HUDEP-2 (cell line): ENCODE measurements around the gene RNF157.

ENCODE experiments used
- DNase-seq, 76 experiments: peaks; one replicate each; lab custom pipeline; 2025; ENCODE audit not compliant: unreplicated experiment in 76 of 76; lab: John Stamatoyannopoulos, UW

Gene RNF157

GRCh38 chr17:76131692-76132573 lies 108.4 kb downstream of the RNF157 start:
- no peak for DNase-seq

DNA sequence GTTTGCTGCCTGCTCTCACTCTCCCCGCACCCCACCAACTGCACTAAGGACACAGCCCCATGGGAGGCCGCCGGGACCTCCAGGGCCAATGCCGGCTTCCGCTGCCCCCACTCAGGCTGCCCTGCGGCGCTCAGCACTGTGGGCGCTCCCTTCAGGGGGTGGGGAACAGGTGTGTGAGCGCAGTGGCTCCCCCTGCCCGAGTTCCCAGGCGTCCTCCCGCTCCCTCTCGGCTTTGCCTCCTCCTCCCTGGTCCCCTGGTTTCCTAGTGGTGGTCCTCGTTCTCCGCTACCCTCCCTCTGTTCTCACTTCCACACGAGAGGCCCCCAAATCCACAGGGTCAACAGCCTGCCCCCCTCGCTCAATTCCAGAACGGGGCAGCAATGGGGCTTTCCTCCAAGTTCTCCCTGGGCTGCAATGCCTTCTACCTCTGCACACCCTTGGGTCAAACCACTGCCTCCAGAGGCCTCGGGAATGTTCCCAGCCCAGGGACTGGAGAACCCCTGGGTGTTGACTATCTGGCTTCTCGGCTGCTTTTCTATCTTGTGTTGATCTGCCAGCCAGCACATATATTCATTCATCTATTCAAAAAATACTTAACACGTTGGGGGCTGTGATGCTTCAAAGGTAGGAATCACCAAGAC lies 109.1 kb downstream of the RNF157 start:
- no peak for DNase-seq

DNA sequence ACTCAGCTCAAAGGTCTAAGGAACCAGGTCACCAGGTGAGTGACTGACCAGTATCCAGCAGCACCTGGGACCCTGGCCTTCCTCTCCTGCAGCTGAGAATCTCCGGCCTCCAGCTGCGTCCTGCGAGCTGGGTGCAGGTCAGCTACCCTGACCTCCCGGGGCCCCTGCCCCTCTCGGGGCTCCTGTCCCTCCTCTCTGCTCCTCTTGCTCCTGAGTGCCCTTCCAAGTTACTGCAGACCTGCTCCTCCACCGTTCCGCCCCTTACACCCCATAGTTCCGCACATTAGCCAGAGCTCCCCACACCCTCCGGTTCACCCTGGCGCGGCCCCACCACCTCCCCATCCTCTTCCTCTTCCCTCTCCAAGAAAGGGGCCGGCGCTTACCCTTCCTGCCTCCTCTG lies 109.8 kb downstream of the RNF157 start:
- DNase-seq = no peak

DNA sequence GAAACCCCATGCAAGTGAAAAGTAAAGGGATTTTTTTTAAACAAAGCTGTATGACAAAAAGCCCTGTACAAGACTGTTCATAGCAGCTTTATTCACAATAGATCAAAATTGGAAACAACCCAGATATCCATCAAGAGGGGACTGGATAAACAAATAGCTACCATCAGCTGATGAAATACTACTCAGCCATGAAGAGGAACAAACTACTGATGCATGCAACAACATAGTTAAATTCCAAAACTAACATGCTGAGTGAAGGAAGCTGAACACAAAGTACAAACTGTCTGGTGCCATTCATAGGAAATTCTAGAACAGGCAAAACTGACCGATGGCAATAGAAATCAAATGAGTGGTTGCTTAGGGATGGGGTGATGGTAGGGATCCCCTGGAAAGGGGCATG lies 114.4 kb downstream of the RNF157 start:
- DNase-seq = no peak

DNA sequence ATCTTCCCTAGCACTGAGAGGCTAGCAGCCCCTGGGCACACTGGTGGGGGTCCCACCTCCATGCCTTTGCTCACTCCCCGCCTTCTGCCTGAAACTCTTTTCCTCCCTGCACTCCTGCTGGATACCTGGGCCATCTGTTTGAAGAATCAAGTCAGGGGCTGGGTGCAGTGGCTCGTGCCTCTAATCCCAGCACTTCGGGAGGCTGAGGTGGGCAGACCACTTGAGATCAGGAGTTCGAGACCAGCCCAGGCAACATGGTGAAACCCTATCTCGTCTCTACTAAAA lies 115.0 kb downstream of the RNF157 start:
- no peak for DNase-seq

- DNase-seq = peak in 9 of 76 experiments; percentile 2 to 28 (median 11)
These were observed 115.5 kb downstream of the RNF157 start for GRCh38 chr17:76124582-76125390.

DNA sequence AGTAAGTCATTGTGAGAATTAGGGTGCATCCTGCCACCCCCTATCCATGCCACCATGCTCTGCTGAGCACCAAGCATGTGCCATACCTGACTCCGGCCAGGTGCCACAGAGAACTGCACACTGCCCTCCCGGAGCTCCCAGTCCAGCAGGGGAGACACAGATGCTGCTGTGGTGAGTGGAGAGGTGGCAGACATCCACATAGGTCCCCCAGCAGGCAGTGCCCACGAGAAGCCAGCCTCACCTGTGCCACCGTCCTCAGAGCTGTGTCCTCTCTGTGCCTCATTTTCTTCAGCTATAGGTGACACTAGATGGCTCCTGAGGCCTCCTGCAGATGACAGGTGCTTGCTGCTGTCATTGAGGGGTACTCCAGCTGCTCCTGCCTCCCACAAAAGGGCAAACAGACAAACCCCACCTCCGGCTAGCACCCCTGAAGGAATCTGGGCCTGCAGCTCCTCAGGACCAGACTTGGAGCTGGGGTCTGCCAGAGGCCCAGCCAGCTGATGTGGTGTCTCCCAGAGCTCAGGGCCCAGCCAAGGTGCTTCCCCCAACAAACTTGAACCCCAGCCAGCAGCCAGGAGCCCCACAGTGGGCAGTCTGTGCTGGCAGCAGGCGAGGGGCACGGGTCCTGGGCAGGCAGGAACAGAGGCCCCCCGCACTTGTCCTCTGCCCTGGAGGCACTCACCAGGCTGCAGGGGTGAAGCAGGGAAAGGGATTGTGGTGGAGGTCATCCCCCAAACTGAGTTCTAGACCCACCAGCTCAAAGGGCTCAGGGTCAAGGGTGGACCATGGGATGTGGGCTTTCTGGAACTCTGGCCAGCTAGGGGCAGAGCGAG lies 116.3 kb downstream of the RNF157 start:
- DNase-seq = no peak

DNA sequence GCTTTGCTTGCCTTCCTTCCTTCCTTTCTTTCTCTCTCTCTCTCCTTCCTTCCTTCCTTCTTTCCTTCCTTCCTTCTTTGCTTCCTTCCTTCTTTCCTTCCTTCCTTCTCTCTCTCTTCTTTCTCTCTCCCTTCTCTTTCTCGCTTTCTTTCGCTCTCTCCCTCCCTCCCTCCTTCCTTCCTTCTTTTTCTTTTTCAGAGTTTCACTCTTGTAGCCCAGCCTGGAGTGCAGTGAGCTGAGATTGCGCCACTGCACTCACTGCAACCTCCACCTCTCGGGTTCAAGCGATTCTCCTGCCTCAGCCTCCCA lies 117.1 kb downstream of the RNF157 start:
- DNase-seq = no peak

- DNase-seq = no peak
These were observed 117.7 kb downstream of the RNF157 start for GRCh38 chr17:76122431-76123190.

GRCh38 chr17:76121932-76122430 lies 118.3 kb downstream of the RNF157 start:
- peak in 3 of 76 experiments; percentile 5 to 23 (median 7) for DNase-seq

DNA sequence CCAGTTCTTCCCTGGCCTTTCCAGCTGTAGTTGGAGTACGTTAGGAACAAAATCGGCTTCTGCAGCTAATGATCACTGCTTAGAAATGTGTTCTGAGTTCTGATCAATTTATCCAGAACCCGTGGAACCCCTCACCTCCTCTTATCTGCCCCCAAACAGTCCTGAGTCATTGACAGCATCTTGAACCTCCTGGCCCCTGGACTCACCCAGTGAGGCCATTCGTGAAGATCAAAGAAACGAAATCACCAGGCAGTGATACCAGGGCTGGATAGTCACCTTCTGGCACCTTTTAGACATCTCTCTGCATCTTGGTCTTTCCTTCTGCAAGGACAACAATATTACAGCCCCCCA lies 119.7 kb downstream of the RNF157 start:
- DNase-seq = no peak

DNA sequence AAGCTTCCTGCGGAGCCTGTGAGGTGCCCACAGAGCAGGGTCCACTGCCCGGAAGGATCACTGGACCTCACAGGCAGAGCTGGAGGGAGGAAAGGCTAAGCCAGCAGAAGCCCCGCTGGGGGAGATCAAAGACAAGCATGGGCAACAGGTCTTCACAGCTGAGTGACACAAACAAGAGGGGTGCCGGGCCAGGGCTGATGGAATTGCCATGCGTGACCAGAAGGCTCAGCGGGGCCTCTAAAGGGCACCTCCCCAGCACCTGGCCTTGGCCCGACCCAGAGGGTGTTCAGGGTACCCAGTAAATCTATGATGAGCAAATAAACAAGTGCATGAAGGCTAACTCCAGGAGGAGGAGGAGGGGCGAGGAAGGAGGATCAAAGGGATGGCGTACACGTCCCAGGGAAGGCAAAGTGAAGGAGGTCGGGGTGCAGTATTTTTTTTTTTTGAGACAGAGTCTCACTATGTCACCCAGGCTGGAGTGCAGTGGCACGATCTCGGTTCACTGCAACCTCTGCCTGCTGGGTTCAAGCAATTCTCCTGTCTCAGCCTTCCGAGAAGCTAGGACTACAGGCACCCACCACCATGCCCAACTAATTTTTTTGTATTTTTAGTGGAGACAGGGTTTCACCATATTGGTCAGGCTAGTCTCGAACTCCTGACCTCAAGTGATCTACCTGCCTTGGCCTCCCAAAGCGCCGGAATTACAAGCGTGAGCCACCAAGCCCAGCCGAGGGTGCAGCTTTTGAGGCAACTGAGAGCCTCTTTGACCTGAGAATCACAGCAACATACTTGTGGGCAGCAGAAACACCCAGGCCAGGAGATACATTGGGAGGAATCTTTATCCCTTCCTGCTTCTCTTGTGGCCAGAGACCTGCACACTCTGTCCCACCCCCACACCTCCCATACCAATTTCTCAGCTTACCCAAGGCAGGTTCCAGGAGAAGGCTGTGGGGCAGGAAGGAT lies 120.6 kb downstream of the RNF157 start:
- no peak for DNase-seq

GRCh38 chr17:76115138-76115754 lies 125.0 kb downstream of the RNF157 start:
- no peak for DNase-seq

- DNase-seq = no peak
These were observed 128.3 kb downstream of the RNF157 start for GRCh38 chr17:76111956-76112355.

DNA sequence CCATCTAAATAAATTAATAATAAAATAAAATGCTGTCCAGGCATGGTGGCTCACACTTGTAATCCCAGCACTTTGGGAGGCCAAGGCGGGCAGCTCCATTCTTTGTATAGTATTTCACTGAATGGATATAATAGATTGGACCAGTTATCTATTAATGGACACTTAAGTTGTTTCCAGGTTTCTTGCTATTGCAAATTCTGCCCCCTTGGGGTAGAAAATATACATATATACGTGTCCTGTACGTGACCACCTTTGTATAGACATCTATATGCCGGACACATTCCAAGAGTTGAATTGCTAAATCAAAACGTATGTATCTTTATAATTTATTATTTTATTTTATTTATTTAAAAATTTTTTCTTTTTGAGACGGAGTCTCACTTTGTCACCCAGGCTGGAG lies 132.8 kb downstream of the RNF157 start:
- DNase-seq = peak in 10 of 76 experiments; percentile 3 to 32 (median 12)

DNA sequence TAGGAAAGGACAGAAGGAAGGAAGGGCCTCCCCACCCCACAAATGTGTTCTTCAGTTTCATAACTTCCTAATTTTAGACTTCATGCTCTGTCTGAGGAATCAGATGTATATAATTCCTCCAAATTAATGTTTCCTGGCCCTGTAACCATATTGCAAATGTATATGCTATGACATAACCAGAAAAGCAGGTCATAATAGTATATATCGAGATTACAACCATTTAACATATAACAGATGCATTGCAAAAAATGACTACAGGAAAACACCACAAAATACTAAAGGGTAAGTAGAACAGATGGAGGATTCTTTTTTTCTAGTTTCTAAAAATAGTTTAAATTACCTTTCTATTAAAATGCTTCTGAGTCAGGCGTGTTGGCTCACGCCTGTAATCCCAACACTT lies 133.6 kb downstream of the RNF157 start:
- DNase-seq = no peak

DNA sequence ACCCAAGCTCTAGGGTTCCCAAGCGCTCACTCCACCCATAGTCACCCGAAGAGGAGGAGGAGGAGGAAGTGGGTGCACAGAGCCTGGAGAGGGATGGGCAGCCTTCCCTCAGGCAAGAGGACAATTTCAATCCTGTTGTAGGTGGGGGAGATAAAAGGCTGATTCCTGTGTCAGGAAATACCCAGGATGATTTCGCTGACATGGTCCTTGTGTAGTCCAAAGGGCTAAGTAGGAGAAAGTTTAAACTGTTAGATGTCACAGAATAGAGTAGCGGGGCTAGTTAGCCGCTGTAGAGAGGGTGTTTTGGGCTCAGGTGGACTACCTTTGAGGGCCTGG lies 135.4 kb downstream of the RNF157 start:
- no peak for DNase-seq

DNA sequence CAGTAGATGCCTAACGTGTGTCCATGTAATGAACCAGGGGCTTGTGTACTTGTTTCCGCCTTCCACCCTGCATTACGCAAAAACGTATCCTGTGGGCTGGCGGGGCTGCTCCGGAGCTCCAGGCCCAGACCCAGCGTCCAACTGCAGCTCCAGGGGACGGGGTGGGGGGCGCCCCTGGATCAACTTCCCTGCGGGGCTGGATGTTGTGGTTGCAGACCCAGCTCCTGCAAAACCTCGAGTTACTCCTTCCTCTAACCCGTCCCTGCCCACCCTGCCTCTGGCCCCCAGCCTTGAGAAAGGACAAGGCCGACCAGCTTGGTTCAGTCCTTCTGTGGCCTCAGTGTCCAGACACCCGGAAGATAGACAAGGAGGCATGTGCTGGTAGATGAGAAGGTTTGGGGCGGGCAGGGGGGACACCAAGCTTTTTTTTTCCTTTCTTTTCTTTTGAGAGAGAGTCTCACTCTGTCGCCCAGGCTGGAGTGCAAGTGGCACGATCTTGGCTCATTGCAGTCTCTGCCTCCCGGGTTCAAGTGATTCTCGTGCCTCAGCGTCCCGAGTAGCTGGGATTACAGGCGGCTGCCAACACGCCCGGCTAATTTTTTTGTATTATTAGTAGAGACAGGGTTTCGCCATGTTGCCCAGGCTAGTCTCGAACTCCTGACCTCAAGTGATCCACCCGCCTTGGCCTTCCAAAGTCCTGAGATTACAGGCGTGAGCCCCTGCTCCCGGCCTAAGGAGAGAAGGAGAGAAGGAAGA lies 136.0 kb downstream of the RNF157 start:
- DNase-seq = no peak
